Measurements from ENCODE around the gene IREB2.
"Not testable (repeated sequence)": the region's sequence is repeated elsewhere in the genome, so short reads cannot be mapped to it uniquely, and the experiment has no call there.

The IREB2 gene

DNA sequence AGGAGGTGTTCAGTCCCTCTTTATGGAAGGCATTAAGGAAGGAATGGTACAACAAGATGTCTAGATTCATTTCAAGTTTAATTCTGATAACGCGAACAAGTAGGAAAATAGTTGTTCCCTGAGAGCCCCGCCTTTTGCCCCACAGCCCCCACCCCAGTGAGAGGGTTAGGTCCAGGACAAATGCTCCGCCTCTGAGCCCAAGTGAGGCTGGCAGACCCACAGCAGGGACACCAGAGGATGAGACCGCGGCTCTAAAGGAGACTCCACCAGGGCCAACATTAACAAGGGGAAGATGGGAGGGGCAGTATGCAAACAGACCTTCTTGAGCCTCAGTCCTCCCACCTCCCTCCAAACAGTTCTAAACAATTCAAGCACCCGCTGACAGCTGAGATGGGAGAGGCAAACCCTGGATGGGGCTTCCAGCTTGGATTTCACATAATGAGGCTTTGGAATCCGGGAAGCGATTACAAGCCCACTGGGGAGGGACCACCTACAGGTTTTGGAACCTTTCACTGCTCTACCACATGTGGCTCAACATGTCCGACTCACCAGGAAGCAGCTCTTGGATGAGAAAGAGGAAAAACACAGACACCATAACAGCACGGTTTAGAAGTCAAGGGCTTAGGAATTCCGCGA is 42.9 kb upstream of the IREB2 start:
- Histone ChIP-seq H3K27ac (ENCODE audit: insufficient read depth, low read length, poor library complexity, severe bottlenecking) (no peak overlapping the region), H3K36me3 (ENCODE audit: control insufficient read depth, insufficient read depth, low read length) (no peaks in the 10 kb centered on the region), H3K9me3 (ENCODE audit: control insufficient read depth, low read length) (no peaks in the 10 kb centered on the region), H3K27me3 (replicated peaks; ENCODE audit: control insufficient read depth, insufficient read depth, low read length, poor library complexity, severe bottlenecking) (no peaks in the 10 kb centered on the region), H3K4me1 (ENCODE audit: control insufficient read depth, insufficient read depth, low read length, poor library complexity, severe bottlenecking) (no peaks in the 10 kb centered on the region), H3K4me3 (ENCODE audit: insufficient read depth, low read depth, low read length, poor library complexity, severe bottlenecking) (no peak overlapping the region)
- no peak for DNase-seq

DNA sequence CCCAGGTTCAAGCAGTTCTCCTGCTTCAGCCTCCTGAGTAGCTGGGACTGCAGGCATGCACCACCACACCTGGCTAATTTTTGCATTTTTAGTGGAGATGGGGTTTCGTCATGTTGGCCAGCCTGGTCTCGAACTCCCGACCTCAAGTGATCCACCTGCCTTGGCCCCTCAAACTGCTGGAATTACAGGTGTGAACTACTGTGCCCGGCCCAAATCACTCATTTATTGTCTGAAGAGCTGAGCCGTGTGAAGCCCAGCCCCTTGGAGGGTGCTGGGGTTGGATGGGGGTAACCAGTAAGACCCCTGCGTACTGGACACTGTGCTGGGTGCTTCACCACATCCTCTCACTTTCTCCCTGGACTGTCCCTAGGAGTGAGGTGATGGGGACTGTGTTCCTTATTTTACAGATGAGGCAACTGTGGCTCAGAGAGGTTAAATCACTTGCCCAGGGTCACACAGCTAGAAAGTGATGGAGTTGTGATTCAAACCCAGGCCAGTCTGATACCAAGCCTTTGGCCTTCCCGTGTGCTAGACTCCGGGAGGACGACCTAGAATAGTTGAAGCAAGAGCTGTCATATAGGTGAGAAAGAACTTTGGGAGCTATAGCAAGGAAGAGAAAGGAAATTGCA is 41.7 kb upstream of the IREB2 start:
- no peak for DNase-seq
- Histone ChIP-seq H3K27me3 (replicated peaks; ENCODE audit: control insufficient read depth, insufficient read depth, low read length, poor library complexity, severe bottlenecking) (no peaks in the 10 kb centered on the region), H3K27ac (ENCODE audit: insufficient read depth, low read length, poor library complexity, severe bottlenecking) (no peak overlapping the region)

DNA sequence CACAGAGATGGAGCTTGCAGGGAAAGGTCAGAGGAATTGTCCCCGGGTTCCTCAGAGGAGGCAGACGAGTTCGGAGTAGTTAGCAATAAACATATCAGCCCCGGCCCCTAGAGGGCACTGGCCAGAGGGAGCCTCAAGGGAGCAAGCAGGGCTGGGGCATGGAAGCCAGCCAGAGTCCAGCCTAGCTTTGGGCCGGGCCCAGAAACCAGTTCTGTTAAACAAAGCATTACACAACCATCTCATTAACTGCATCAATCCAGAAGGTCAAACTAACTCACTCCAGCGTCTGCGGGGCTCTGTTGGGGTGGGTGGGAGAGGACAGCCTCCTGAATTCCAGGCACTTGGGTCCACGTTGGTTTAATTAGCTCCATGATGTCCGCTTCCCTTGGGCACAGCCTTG is 41.0 kb upstream of the IREB2 start:
- no peaks in the 10 kb centered on the region for H3K27me3 ChIP-seq (replicated peaks; ENCODE audit: control insufficient read depth, insufficient read depth, low read length, poor library complexity, severe bottlenecking)
- no peaks in the 10 kb centered on the region for H3K4me1 ChIP-seq (ENCODE audit: control insufficient read depth, insufficient read depth, low read length, poor library complexity, severe bottlenecking)
- H3K4me3 ChIP-seq (ENCODE audit: insufficient read depth, low read depth, low read length, poor library complexity, severe bottlenecking), result no peak overlapping the region
- no peaks in the 10 kb centered on the region for H3K9me3 ChIP-seq (ENCODE audit: control insufficient read depth, low read length)
- no peak overlapping the region for H3K27ac ChIP-seq (ENCODE audit: insufficient read depth, low read length, poor library complexity, severe bottlenecking)
- no peak for DNase-seq
- H3K36me3 ChIP-seq (ENCODE audit: control insufficient read depth, insufficient read depth, low read length), result no peaks in the 10 kb centered on the region

More for the DNA sequence above, 41.7 kb upstream of the IREB2 start:
- Histone ChIP-seq H3K9me3 (ENCODE audit: control insufficient read depth, low read length) (no peaks in the 10 kb centered on the region), H3K4me1 (ENCODE audit: control insufficient read depth, insufficient read depth, low read length, poor library complexity, severe bottlenecking) (no peaks in the 10 kb centered on the region), H3K4me3 (ENCODE audit: insufficient read depth, low read depth, low read length, poor library complexity, severe bottlenecking) (no peak overlapping the region), H3K36me3 (ENCODE audit: control insufficient read depth, insufficient read depth, low read length) (no peaks in the 10 kb centered on the region)

DNA sequence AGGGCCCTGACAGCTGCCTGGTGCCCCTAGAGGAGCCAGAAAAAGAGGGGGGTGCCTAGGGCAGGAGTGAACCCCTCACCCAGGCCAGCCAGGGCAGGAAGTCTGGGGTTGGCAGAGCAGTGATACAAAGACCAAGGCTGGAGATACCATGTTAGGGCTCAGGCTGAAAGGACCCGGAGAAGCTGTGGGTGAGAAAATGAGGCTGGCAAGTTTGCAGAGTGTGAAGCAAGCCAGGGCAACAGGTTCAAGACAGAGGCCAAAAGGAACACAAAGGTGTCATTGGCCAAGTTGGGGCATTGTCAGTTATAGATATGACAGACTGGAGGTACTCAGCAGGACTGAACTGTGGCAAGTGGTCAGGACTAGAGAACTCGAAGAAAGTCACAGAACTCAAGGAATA is 40.6 kb upstream of the IREB2 start:
- no peak for DNase-seq
- Histone ChIP-seq H3K4me1 (ENCODE audit: control insufficient read depth, insufficient read depth, low read length, poor library complexity, severe bottlenecking) (no peaks in the 10 kb centered on the region), H3K4me3 (ENCODE audit: insufficient read depth, low read depth, low read length, poor library complexity, severe bottlenecking) (no peak overlapping the region), H3K9me3 (ENCODE audit: control insufficient read depth, low read length) (no peaks in the 10 kb centered on the region), H3K36me3 (ENCODE audit: control insufficient read depth, insufficient read depth, low read length) (no peaks in the 10 kb centered on the region), H3K27me3 (replicated peaks; ENCODE audit: control insufficient read depth, insufficient read depth, low read length, poor library complexity, severe bottlenecking) (no peaks in the 10 kb centered on the region), H3K27ac (ENCODE audit: insufficient read depth, low read length, poor library complexity, severe bottlenecking) (no peak overlapping the region)

- Histone ChIP-seq H3K27ac (ENCODE audit: insufficient read depth, low read length, poor library complexity, severe bottlenecking) (no peak overlapping the region), H3K4me1 (ENCODE audit: control insufficient read depth, insufficient read depth, low read length, poor library complexity, severe bottlenecking) (no peaks in the 10 kb centered on the region), H3K4me3 (ENCODE audit: insufficient read depth, low read depth, low read length, poor library complexity, severe bottlenecking) (no peak overlapping the region), H3K36me3 (ENCODE audit: control insufficient read depth, insufficient read depth, low read length) (no peaks in the 10 kb centered on the region), H3K27me3 (replicated peaks; ENCODE audit: control insufficient read depth, insufficient read depth, low read length, poor library complexity, severe bottlenecking) (no peaks in the 10 kb centered on the region), H3K9me3 (ENCODE audit: control insufficient read depth, low read length) (no peaks in the 10 kb centered on the region)
- no peak for DNase-seq
These were observed 39.8 kb upstream of the IREB2 start for GRCh38 chr15:78398076-78398825.

DNA sequence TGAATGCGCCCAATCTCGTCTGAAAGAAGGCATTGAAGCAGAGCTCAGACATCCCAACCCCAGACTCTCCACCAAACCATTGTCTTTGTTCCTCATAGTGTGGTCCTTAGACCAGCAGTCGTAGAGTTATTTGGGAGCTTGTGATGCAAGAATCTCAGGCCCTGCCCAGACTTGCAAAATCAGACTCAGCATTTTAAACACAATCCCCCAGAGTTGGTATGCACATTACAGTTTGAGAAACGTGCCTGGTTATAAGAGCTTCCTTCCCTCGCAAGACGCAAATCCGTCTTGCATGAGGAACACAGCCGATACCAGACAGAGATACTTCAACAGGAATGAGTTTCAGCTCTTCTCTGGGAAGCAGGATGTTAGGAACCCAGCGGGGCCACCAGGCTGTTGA is 38.9 kb upstream of the IREB2 start:
- DNase-seq, result no peak
- no peak overlapping the region for H3K27ac ChIP-seq (ENCODE audit: insufficient read depth, low read length, poor library complexity, severe bottlenecking)

DNA sequence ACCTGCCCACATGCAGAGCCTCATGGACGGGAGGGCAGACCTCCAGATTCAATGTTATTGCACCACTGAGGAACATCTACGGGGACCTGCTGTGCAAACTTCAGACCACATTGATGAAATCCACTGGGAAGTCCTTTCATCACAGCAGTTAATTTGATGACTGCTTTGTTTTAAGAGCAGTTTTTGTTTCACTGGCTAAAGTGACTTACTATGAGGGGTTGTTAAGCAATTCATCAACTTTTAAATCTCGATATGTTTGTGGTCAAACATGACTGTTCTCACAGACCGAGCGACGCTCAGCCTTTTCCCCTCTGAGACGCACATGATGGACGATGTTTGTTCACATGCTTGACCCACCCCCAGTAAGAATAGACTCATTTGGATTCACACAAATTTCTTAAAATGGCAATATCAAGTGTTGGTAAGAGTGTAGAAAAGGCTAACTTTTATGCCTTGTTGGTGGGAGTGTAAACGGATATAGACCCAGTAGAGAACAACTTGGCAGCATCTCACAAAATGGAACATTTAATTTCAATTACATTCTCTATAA is 35.9 kb upstream of the IREB2 start:
- Histone ChIP-seq H3K4me3 (ENCODE audit: insufficient read depth, low read depth, low read length, poor library complexity, severe bottlenecking) (no peak overlapping the region), H3K27ac (ENCODE audit: insufficient read depth, low read length, poor library complexity, severe bottlenecking) (no peak overlapping the region), H3K9me3 (ENCODE audit: control insufficient read depth, low read length) (no peaks in the 10 kb centered on the region), H3K4me1 (ENCODE audit: control insufficient read depth, insufficient read depth, low read length, poor library complexity, severe bottlenecking) (no peaks in the 10 kb centered on the region), H3K36me3 (ENCODE audit: control insufficient read depth, insufficient read depth, low read length) (no peaks in the 10 kb centered on the region), H3K27me3 (replicated peaks; ENCODE audit: control insufficient read depth, insufficient read depth, low read length, poor library complexity, severe bottlenecking) (no peaks in the 10 kb centered on the region)
- no peak for DNase-seq

More for the DNA sequence above, 38.9 kb upstream of the IREB2 start:
- Histone ChIP-seq H3K36me3 (ENCODE audit: control insufficient read depth, insufficient read depth, low read length) (no peaks in the 10 kb centered on the region), H3K4me3 (ENCODE audit: insufficient read depth, low read depth, low read length, poor library complexity, severe bottlenecking) (no peak overlapping the region), H3K9me3 (ENCODE audit: control insufficient read depth, low read length) (no peaks in the 10 kb centered on the region), H3K27me3 (replicated peaks; ENCODE audit: control insufficient read depth, insufficient read depth, low read length, poor library complexity, severe bottlenecking) (no peaks in the 10 kb centered on the region), H3K4me1 (ENCODE audit: control insufficient read depth, insufficient read depth, low read length, poor library complexity, severe bottlenecking) (no peaks in the 10 kb centered on the region)

- no peaks in the 10 kb centered on the region for H3K27me3 ChIP-seq (replicated peaks; ENCODE audit: control insufficient read depth, insufficient read depth, low read length, poor library complexity, severe bottlenecking)
- H3K4me1 ChIP-seq (ENCODE audit: control insufficient read depth, insufficient read depth, low read length, poor library complexity, severe bottlenecking), result no peaks in the 10 kb centered on the region
- no peaks in the 10 kb centered on the region for H3K36me3 ChIP-seq (ENCODE audit: control insufficient read depth, insufficient read depth, low read length)
- H3K27ac ChIP-seq (ENCODE audit: insufficient read depth, low read length, poor library complexity, severe bottlenecking), result no peak overlapping the region
- H3K9me3 ChIP-seq (ENCODE audit: control insufficient read depth, low read length), result no peaks in the 10 kb centered on the region
- no peak overlapping the region for H3K4me3 ChIP-seq (ENCODE audit: insufficient read depth, low read depth, low read length, poor library complexity, severe bottlenecking)
- DNase-seq, result no peak
These were observed 33.9 kb upstream of the IREB2 start for GRCh38 chr15:78404125-78404524.

GRCh38 chr15:78404796-78405195 is 33.2 kb upstream of the IREB2 start:
- H3K27me3 ChIP-seq (replicated peaks; ENCODE audit: control insufficient read depth, insufficient read depth, low read length, poor library complexity, severe bottlenecking); H3K4me3 ChIP-seq (ENCODE audit: insufficient read depth, low read depth, low read length, poor library complexity, severe bottlenecking); H3K27ac ChIP-seq (ENCODE audit: insufficient read depth, low read length, poor library complexity, severe bottlenecking); H3K36me3 ChIP-seq (ENCODE audit: control insufficient read depth, insufficient read depth, low read length); H3K4me1 ChIP-seq (ENCODE audit: control insufficient read depth, insufficient read depth, low read length, poor library complexity, severe bottlenecking); DNase-seq; H3K9me3 ChIP-seq (ENCODE audit: control insufficient read depth, low read length): not testable (repeated sequence)

GRCh38 chr15:78405336-78405924 is 32.6 kb upstream of the IREB2 start:
- no peak overlapping the region for H3K4me3 ChIP-seq (ENCODE audit: insufficient read depth, low read depth, low read length, poor library complexity, severe bottlenecking)
- H3K4me1 ChIP-seq (ENCODE audit: control insufficient read depth, insufficient read depth, low read length, poor library complexity, severe bottlenecking), result no peaks in the 10 kb centered on the region
- no peaks in the 10 kb centered on the region for H3K27me3 ChIP-seq (replicated peaks; ENCODE audit: control insufficient read depth, insufficient read depth, low read length, poor library complexity, severe bottlenecking)
- no peaks in the 10 kb centered on the region for H3K36me3 ChIP-seq (ENCODE audit: control insufficient read depth, insufficient read depth, low read length)
- no peak overlapping the region for H3K27ac ChIP-seq (ENCODE audit: insufficient read depth, low read length, poor library complexity, severe bottlenecking)
- no peak for DNase-seq
- no peaks in the 10 kb centered on the region for H3K9me3 ChIP-seq (ENCODE audit: control insufficient read depth, low read length)
